Measurements from ENCODE around the gene ONECUT1. TPM values are rescaled to one million over a fixed set of nuclear protein-coding genes. Genes with fewer than 3 reads are reported as not detected.

Gene ONECUT1
- total and polyA plus RNA-seq, 8 donors = 0.18 to 1.2 TPM; not detected in 6

GRCh38 chr15:52727815-52728214 lies 62.3 kb downstream of the ONECUT1 start:
- TF ChIP-seq POLR2A (IDR thresholded peaks at IDR 0.05) (no peak), EP300 (IDR thresholded peaks at IDR 0.05) (no peak), POLR2AphosphoS5 (IDR thresholded peaks at IDR 0.05) (no peak)
- TF ChIP-seq, protein P1, sequence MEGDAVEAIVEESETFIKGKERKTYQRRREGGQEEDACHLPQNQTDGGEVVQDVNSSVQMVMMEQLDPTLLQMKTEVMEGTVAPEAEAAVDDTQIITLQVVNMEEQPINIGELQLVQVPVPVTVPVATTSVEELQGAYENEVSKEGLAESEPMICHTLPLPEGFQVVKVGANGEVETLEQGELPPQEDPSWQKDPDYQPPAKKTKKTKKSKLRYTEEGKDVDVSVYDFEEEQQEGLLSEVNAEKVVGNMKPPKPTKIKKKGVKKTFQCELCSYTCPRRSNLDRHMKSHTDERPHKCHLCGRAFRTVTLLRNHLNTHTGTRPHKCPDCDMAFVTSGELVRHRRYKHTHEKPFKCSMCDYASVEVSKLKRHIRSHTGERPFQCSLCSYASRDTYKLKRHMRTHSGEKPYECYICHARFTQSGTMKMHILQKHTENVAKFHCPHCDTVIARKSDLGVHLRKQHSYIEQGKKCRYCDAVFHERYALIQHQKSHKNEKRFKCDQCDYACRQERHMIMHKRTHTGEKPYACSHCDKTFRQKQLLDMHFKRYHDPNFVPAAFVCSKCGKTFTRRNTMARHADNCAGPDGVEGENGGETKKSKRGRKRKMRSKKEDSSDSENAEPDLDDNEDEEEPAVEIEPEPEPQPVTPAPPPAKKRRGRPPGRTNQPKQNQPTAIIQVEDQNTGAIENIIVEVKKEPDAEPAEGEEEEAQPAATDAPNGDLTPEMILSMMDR (IDR thresholded peaks at IDR 0.05) = no peak
- 72 to 87% (median 78%) methylated on average over 3 of the region's 3 CpGs for WGBS, 5 donors
- Histone ChIP-seq H3K36me3 (no peaks in the 10 kb centered on the region), H3K9me3 (no peaks in the 10 kb centered on the region), H3K4me3 (no peak overlapping the region), H3K27me3 (no peaks in the 10 kb centered on the region), H3K4me1 (peaks cover 0 to 11% (median 0%) of the 10 kb centered on the region in 4 donors), H3K27ac (no peak overlapping the region)
- no peak for DNase-seq
- intact Hi-C loops (cut with DNase I; ENCODE audit: low total_unique reads) = no loop called here

DNA sequence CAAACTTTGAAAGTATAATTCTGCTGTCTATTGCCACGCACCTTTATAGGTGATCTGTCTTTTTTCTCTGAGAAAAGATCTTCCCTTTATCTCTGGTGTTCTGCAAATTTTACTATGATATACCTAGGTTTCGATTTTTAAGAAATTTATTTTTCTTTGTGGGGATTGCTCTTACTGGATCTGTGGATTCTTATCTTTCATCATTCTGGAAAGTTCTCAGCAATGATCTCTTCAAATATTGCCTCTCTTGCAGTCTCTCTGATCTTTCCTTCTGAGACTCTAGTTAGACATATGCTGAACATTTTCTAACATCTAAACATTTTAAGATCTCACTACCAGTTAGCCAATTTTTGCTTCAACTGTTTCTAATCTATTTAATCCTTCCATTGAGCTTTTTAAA lies 63.9 kb downstream of the ONECUT1 start:
- WGBS, 5 donors = 93 to 99% (median 94%) methylated on average over 2 of the region's 2 CpGs
- Histone ChIP-seq H3K4me1 (peaks cover 0 to 11% (median 0%) of the 10 kb centered on the region in 4 donors), H3K4me3 (no peak overlapping the region), H3K9me3 (no peaks in the 10 kb centered on the region), H3K27ac (no peak overlapping the region), H3K36me3 (no peaks in the 10 kb centered on the region), H3K27me3 (no peaks in the 10 kb centered on the region)
- DNase-seq = no peak
- TF ChIP-seq EP300 (IDR thresholded peaks at IDR 0.05) = no peak
- TF ChIP-seq, protein P1 (IDR thresholded peaks at IDR 0.05) = no peak
- TF ChIP-seq POLR2AphosphoS5 (IDR thresholded peaks at IDR 0.05) = no peak
- TF ChIP-seq POLR2A (IDR thresholded peaks at IDR 0.05) = no peak
- intact Hi-C loops (cut with DNase I; ENCODE audit: low total_unique reads) = no loop called here

- Histone ChIP-seq H3K4me1 (no peaks in the 10 kb centered on the region), H3K27me3 (no peaks in the 10 kb centered on the region), H3K27ac (no peak overlapping the region), H3K4me3 (no peak overlapping the region), H3K9me3 (no peaks in the 10 kb centered on the region), H3K36me3 (no peaks in the 10 kb centered on the region)
- DNase-seq = no peak
- 58 to 70% (median 61%) methylated on average over 2 of the region's 2 CpGs for WGBS, 5 donors
- intact Hi-C loops (cut with DNase I; ENCODE audit: low total_unique reads) = no loop called here
- TF ChIP-seq EP300 (IDR thresholded peaks at IDR 0.05) (no peak), POLR2A (IDR thresholded peaks at IDR 0.05) (no peak), POLR2AphosphoS5 (IDR thresholded peaks at IDR 0.05) (no peak)
- TF ChIP-seq, protein P1 (IDR thresholded peaks at IDR 0.05) = no peak
Measured at GRCh38 chr15:52718551-52718950, 71.6 kb downstream of the ONECUT1 start.

- 80 to 90% (median 86%) methylated on average over 6 of the region's 6 CpGs for WGBS, 5 donors
- Histone ChIP-seq H3K27me3 (no peaks in the 10 kb centered on the region), H3K36me3 (no peaks in the 10 kb centered on the region), H3K4me3 (no peak overlapping the region), H3K4me1 (no peaks in the 10 kb centered on the region), H3K27ac (no peak overlapping the region), H3K9me3 (no peaks in the 10 kb centered on the region)
- no peak for DNase-seq
- TF ChIP-seq, protein P1 (IDR thresholded peaks at IDR 0.05) = no peak
- TF ChIP-seq EP300 (IDR thresholded peaks at IDR 0.05) = no peak
- TF ChIP-seq POLR2AphosphoS5 (IDR thresholded peaks at IDR 0.05) = no peak
- TF ChIP-seq POLR2A (IDR thresholded peaks at IDR 0.05) = no peak
- intact Hi-C loops (cut with DNase I; ENCODE audit: low total_unique reads) = no loop called here
Measured at GRCh38 chr15:52717924-52718323, 72.2 kb downstream of the ONECUT1 start.
